KMS-11 (cell line): ENCODE data around the gene LIPN.

ENCODE experiments used
- H2AFZ ChIP-seq: fragments of 200-600 bp; sonication (generic); 2 replicates; pipeline ENCODE4 v1.6.1; 2016; ENCODE audit warnings: antibody characterized with exemption, mixed run types, low read depth
- H3K27ac ChIP-seq: fragments of 200-600 bp; sonication (generic); 2 replicates; pipeline ENCODE4 v1.6.1; 2016; ENCODE audit warnings: mild to moderate bottlenecking, mixed run types
- H3K27me3 ChIP-seq: fragments of 200-600 bp; sonication (generic); 2 replicates; pipeline ENCODE4 v1.6.1; 2017; ENCODE audit warnings: mild to moderate bottlenecking, low read depth, mixed run types, moderate library complexity; ENCODE audit not compliant: insufficient read depth
- H3K36me3 ChIP-seq: fragments of 200-600 bp; sonication (generic); 2 replicates; pipeline ENCODE4 v1.6.1; 2017; ENCODE audit warnings: mild to moderate bottlenecking, mixed run types; ENCODE audit not compliant: insufficient read depth
- H3K4me1 ChIP-seq: fragments of 200-600 bp; sonication (generic); 2 replicates; pipeline ENCODE4 v1.6.1; 2016; ENCODE audit warnings: mild to moderate bottlenecking, low read depth, mixed run types; ENCODE audit not compliant: poor library complexity, severe bottlenecking
- H3K4me2 ChIP-seq: fragments of 200-600 bp; sonication (generic); 2 replicates; pipeline ENCODE4 v1.7.0; 2016; ENCODE audit warnings: mild to moderate bottlenecking, mixed run types
- H3K4me3 ChIP-seq: fragments of 200-600 bp; sonication (generic); IDR thresholded peaks from 2 replicates; pipeline ENCODE4 v1.6.1; 2017; ENCODE audit warnings: low read depth, low read length, mixed read lengths; ENCODE audit not compliant: insufficient read depth
- H3K79me2 ChIP-seq: fragments of 200-600 bp; sonication (generic); 2 replicates; pipeline ENCODE4 v1.6.1; 2016; ENCODE audit warnings: low read depth, mixed run types; ENCODE audit not compliant: insufficient read depth
- H3K9ac ChIP-seq: fragments of 200-600 bp; sonication (generic); 2 replicates; pipeline ENCODE4 v1.6.1; 2016; ENCODE audit warnings: mild to moderate bottlenecking, mixed run types
- H4K20me1 ChIP-seq: fragments of 200-600 bp; sonication (generic); 2 replicates; pipeline ENCODE4 v1.6.1; 2016; ENCODE audit warnings: mild to moderate bottlenecking, mixed run types; ENCODE audit not compliant: insufficient read depth
- CTCF ChIP-seq: fragments of 200-600 bp; sonication (generic); conservative IDR thresholded peaks from 2 replicates; pipeline ENCODE4 v1.6.1; 2017; ENCODE audit warnings: low read depth, mild to moderate bottlenecking, antibody characterized with exemption, low read length, moderate library complexity, mixed read lengths

The LIPN gene

GRCh38 chr10:88764110-88764509 is 4.3 kb downstream of the LIPN start:
- Histone ChIP-seq H3K9ac (no peak overlapping the region), H3K4me1 (no peaks in the 10 kb centered on the region), H3K36me3 (no peaks in the 10 kb centered on the region), H3K79me2 (no peaks in the 10 kb centered on the region), H3K27ac (no peak overlapping the region), H3K27me3 (no peaks in the 10 kb centered on the region), H3K4me2 (no peak overlapping the region), H4K20me1 (no peaks in the 10 kb centered on the region), H3K4me3 (no peak overlapping the region), H2AFZ (no peak overlapping the region)
- TF ChIP-seq CTCF: no peak

- Histone ChIP-seq H3K4me3 (no peak overlapping the region), H3K36me3 (no peaks in the 10 kb centered on the region), H3K4me2 (no peak overlapping the region), H3K27ac (no peak overlapping the region), H3K79me2 (no peaks in the 10 kb centered on the region), H3K9ac (no peak overlapping the region), H2AFZ (no peak overlapping the region), H4K20me1 (no peaks in the 10 kb centered on the region), H3K27me3 (no peaks in the 10 kb centered on the region), H3K4me1 (no peaks in the 10 kb centered on the region)
- no peak for TF ChIP-seq CTCF
Observed at GRCh38 chr10:88765816-88766215, 6.0 kb downstream of the LIPN start.

- H3K9ac ChIP-seq: no peak overlapping the region
- H3K4me3 ChIP-seq: no peak overlapping the region
- no peak for TF ChIP-seq CTCF
- no peak overlapping the region for H3K27ac ChIP-seq
- H3K79me2 ChIP-seq: no peaks in the 10 kb centered on the region
- no peaks in the 10 kb centered on the region for H3K27me3 ChIP-seq
- no peak overlapping the region for H2AFZ ChIP-seq
- no peaks in the 10 kb centered on the region for H3K36me3 ChIP-seq
- H3K4me2 ChIP-seq: no peak overlapping the region
- no peaks in the 10 kb centered on the region for H4K20me1 ChIP-seq
- no peaks in the 10 kb centered on the region for H3K4me1 ChIP-seq
Observed at GRCh38 chr10:88769384-88769783, 9.6 kb downstream of the LIPN start.

- Histone ChIP-seq H3K27me3 (no peaks in the 10 kb centered on the region), H3K4me3 (no peak overlapping the region), H3K4me2 (no peak overlapping the region), H2AFZ (no peak overlapping the region), H3K4me1 (no peaks in the 10 kb centered on the region), H3K36me3 (no peaks in the 10 kb centered on the region), H3K79me2 (no peaks in the 10 kb centered on the region), H3K27ac (no peak overlapping the region), H3K9ac (no peak overlapping the region), H4K20me1 (no peaks in the 10 kb centered on the region)
- no peak for TF ChIP-seq CTCF
Observed at GRCh38 chr10:88781206-88781605, 21.4 kb downstream of the LIPN start.

- H2AFZ ChIP-seq: no peak overlapping the region
- H4K20me1 ChIP-seq: no peaks in the 10 kb centered on the region
- H3K4me3 ChIP-seq: no peak overlapping the region
- no peaks in the 10 kb centered on the region for H3K4me1 ChIP-seq
- H3K27ac ChIP-seq: no peak overlapping the region
- H3K4me2 ChIP-seq: no peak overlapping the region
- no peak overlapping the region for H3K9ac ChIP-seq
- no peaks in the 10 kb centered on the region for H3K36me3 ChIP-seq
- H3K27me3 ChIP-seq: no peaks in the 10 kb centered on the region
- TF ChIP-seq CTCF: no peak
- no peaks in the 10 kb centered on the region for H3K79me2 ChIP-seq
Observed at GRCh38 chr10:88782222-88782621, 22.4 kb downstream of the LIPN start.
